ENCODE results near the gene FXYD6. TPM values are rescaled to one million over a fixed set of nuclear protein-coding genes. Genes with fewer than 3 reads are reported as not detected.

FXYD6 gene
- total and polyA plus RNA-seq, 9 of the 15 experiments (the other 6 are each of a cell fraction or from before 2014, with no cell fraction given) = 0.07 to 0.35 TPM; not detected in 7

GRCh38 chr11:117909611-117910382 lies 33.3 kb upstream of the FXYD6 start (continued):
- TF ChIP-seq CHD7 (IDR thresholded peaks at IDR 0.05; ENCODE audit: low read depth, low read length) (no peak), E2F3 (CRISPR knock-in tag; IDR thresholded peaks at IDR 0.05) (no peak), SREBF1 (IDR thresholded peaks at IDR 0.05; ENCODE audit: borderline replicate concordance, low read depth, low read length) (no peak), POLR2B (IDR thresholded peaks at IDR 0.05; ENCODE audit: low read depth, partially characterized antibody) (no peak), HNRNPH1 (optimal IDR thresholded peaks at IDR 0.05; ENCODE audit: low read depth, low read length) (no peak), NFYB (IDR thresholded peaks at IDR 0.05; ENCODE audit: extremely low read depth, insufficient read length) (no peak), STAT5B (CRISPR knock-in tag; IDR thresholded peaks at IDR 0.05) (no peak), KHSRP (IDR thresholded peaks at IDR 0.05) (no peak), ZSCAN32 (CRISPR knock-in tag; IDR thresholded peaks at IDR 0.05) (no peak), ZFP91 (CRISPR knock-in tag; IDR thresholded peaks at IDR 0.05) (no peak), NFE2 (IDR thresholded peaks at IDR 0.05; ENCODE audit: low read depth) (peak; percentile 54), FOXP1 (CRISPR knock-in tag; IDR thresholded peaks at IDR 0.05) (no peak), ZBTB17 (CRISPR knock-in tag; IDR thresholded peaks at IDR 0.05) (no peak), PHF20 (IDR thresholded peaks at IDR 0.05; ENCODE audit: partially characterized antibody) (no peak), ZNF3 (CRISPR knock-in tag; IDR thresholded peaks at IDR 0.05) (no peak), ZNF668 (CRISPR knock-in tag; IDR thresholded peaks at IDR 0.05) (no peak)

All from K562 (cell line).